ENCODE results near the gene BSND. TPM values are rescaled to one million over a fixed set of nuclear protein-coding genes. Genes with fewer than 3 reads are reported as not detected.

BSND gene
- total RNA-seq, 1 donor from 2014 or later, result not detected

DNA sequence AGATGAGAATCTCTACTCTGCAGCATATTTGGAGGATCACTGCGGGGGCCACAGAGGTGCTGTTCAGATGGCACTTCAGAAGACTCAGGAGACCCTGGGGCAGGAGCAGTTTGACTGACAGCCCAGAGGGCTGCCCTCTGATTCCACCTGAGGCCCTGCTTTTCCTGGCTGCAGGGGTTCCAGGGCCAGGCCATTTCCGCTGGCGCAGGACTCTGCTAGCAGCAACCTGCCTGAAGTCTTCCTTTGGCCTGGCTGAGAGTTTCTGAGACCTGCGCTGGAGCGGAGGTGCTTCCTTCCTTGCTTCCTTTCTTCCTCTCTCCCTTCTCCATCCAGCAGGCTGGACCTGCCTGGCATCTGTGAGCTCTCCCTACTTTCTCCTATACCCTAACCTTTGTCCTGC lies 52.4 kb downstream of the BSND start:
- Mint-ChIP-seq H3K27me3 (ENCODE audit: unreplicated experiment) (no peaks in the 10 kb centered on the region), H3K36me3 (ENCODE audit: unreplicated experiment) (no peaks in the 10 kb centered on the region), H3K27ac (ENCODE audit: unreplicated experiment) (no peak overlapping the region), H3K4me3 (ENCODE audit: unreplicated experiment) (no peak overlapping the region), H3K9me3 (ENCODE audit: unreplicated experiment) (no peaks in the 10 kb centered on the region), H3K4me1 (ENCODE audit: unreplicated experiment) (peaks cover 13% of the 10 kb centered on the region)
- TF ChIP-seq, protein P1, sequence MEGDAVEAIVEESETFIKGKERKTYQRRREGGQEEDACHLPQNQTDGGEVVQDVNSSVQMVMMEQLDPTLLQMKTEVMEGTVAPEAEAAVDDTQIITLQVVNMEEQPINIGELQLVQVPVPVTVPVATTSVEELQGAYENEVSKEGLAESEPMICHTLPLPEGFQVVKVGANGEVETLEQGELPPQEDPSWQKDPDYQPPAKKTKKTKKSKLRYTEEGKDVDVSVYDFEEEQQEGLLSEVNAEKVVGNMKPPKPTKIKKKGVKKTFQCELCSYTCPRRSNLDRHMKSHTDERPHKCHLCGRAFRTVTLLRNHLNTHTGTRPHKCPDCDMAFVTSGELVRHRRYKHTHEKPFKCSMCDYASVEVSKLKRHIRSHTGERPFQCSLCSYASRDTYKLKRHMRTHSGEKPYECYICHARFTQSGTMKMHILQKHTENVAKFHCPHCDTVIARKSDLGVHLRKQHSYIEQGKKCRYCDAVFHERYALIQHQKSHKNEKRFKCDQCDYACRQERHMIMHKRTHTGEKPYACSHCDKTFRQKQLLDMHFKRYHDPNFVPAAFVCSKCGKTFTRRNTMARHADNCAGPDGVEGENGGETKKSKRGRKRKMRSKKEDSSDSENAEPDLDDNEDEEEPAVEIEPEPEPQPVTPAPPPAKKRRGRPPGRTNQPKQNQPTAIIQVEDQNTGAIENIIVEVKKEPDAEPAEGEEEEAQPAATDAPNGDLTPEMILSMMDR (IDR thresholded peaks at IDR 0.05), result no peak
- no peak for DNase-seq (ENCODE audit: extremely low spot score, unreplicated experiment)

DNA sequence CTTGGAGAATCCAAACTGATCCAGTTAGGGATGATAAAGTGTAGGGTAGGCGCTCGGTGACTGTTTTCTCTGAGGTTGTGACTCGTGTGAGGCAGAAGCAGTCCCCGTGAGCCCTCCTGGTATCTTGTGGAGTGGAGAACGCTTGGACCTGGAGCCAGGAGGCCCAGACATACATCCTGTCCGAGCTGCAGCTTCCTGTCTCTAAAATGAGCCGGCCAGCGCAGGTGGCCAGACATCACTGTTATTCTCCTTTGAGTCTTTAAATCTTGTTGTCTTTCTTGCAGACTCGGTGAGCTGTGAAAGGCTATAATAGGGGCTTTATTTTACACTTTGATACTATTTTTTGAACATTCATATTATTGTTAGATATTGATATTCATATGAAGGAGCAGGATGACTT lies 52.9 kb downstream of the BSND start:
- no peaks in the 10 kb centered on the region for H3K36me3 Mint-ChIP-seq (ENCODE audit: unreplicated experiment)
- H3K4me1 Mint-ChIP-seq (ENCODE audit: unreplicated experiment), result peaks cover 13% of the 10 kb centered on the region
- no peak overlapping the region for H3K4me3 Mint-ChIP-seq (ENCODE audit: unreplicated experiment)
- H3K9me3 Mint-ChIP-seq (ENCODE audit: unreplicated experiment), result no peaks in the 10 kb centered on the region
- no peaks in the 10 kb centered on the region for H3K27me3 Mint-ChIP-seq (ENCODE audit: unreplicated experiment)
- TF ChIP-seq, protein P1 (IDR thresholded peaks at IDR 0.05), result no peak
- no peak for DNase-seq (ENCODE audit: extremely low spot score, unreplicated experiment)
- no peak overlapping the region for H3K27ac Mint-ChIP-seq (ENCODE audit: unreplicated experiment)

DNA sequence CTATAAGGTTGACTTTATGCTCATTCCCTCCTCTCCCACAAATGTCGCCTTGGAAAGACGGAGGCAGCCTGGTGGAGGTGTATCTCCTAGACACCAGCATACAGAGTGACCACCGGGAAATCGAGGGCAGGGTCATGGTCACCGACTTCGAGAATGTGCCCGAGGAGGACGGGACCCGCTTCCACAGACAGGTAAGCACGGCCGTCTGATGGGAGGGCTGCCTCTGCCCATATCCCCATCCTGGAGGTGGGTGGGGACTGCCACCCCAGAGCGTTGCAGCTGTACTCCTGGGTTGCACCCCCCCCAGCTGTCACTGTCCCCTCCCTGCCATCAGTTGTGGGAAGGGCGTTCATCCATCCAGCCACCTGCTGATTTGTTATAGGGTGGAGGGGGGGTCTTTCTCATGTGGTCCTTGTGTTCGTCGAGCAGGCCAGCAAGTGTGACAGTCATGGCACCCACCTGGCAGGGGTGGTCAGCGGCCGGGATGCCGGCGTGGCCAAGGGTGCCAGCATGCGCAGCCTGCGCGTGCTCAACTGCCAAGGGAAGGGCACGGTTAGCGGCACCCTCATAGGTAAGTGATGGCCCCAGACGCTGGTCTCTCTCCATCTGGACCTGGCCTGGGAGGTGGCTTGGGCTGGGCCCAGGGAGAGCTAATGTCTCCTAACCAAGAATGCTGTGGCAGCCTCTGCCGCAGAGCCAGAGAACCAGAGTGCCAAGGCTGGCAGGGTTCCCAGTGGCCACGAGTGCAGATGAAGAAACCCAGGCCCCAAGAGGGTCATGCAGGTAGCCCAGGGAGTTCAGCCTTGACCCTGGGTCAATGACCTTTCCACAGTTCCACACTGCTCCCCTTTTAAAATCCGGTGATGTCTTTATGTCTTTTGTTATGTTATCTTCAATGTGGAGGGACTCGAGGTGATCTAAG lies 53.7 kb downstream of the BSND start:
- no peak overlapping the region for H3K27ac Mint-ChIP-seq (ENCODE audit: unreplicated experiment)
- H3K36me3 Mint-ChIP-seq (ENCODE audit: unreplicated experiment), result no peaks in the 10 kb centered on the region
- no peaks in the 10 kb centered on the region for H3K27me3 Mint-ChIP-seq (ENCODE audit: unreplicated experiment)
- H3K9me3 Mint-ChIP-seq (ENCODE audit: unreplicated experiment), result no peaks in the 10 kb centered on the region
- no peak for DNase-seq (ENCODE audit: extremely low spot score, unreplicated experiment)
- H3K4me1 Mint-ChIP-seq (ENCODE audit: unreplicated experiment), result peaks cover 13% of the 10 kb centered on the region
- TF ChIP-seq, protein P1 (IDR thresholded peaks at IDR 0.05), result no peak
- no peak overlapping the region for H3K4me3 Mint-ChIP-seq (ENCODE audit: unreplicated experiment)

DNA sequence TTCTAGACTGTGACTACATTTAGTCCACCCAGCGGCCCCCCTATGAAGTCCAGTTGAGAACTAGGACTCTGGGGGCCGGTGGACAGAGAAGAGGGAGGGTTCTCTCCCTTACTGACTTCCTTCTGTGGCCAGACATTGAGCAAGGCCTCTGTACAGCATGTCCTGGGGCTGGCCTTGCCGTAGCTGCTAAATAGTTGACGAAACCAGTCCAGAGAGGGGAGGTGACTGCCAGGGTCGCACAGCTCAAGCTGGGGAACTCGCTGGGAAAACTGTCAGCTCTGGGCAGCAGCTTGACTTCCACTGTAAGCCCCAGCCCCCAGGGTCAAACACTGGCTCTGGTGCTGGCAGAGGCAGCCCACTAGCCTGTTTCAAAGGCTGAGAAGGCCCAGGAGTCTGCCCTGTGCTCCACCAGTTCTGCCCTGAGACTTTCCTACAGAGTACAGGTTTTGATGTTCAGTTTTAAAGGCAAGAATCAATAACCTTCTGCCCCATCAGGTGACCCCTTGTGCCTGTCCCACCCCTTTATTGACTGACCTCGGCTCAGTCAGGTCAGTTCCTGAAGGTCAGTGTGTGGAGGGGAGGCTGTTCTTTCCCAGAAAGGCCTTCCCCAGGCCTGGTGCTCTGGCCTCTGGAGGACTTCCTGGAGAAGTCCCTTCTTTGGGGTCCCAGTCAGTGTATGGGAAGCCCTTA lies 54.7 kb downstream of the BSND start:
- H3K27ac Mint-ChIP-seq (ENCODE audit: unreplicated experiment), result no peak overlapping the region
- no peaks in the 10 kb centered on the region for H3K9me3 Mint-ChIP-seq (ENCODE audit: unreplicated experiment)
- DNase-seq (ENCODE audit: extremely low spot score, unreplicated experiment), result no peak
- TF ChIP-seq, protein P1 (IDR thresholded peaks at IDR 0.05), result no peak
- no peak overlapping the region for H3K4me3 Mint-ChIP-seq (ENCODE audit: unreplicated experiment)
- no peaks in the 10 kb centered on the region for H3K36me3 Mint-ChIP-seq (ENCODE audit: unreplicated experiment)
- H3K27me3 Mint-ChIP-seq (ENCODE audit: unreplicated experiment), result no peaks in the 10 kb centered on the region
- H3K4me1 Mint-ChIP-seq (ENCODE audit: unreplicated experiment), result peaks cover 13% of the 10 kb centered on the region

DNA sequence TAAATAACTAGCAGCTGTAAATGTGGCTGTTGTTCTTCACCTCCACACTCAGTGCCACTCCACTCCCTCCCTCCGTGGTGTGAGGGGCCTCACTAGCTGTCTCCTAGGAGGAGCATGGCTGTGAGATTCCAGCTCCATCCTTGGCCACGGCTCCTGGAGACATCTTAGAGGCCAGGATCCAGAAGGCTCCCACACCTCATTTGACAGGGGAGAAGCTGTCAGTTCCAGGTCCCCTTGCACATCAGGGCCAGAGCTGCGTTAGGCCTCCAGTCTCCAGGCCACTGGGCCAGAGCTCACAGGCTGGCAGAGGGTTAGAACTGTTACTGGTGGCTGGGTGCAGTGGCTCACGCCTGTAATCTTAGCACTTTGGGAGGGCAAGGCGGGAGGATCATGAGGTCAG lies 55.7 kb downstream of the BSND start:
- Mint-ChIP-seq H3K4me3 (ENCODE audit: unreplicated experiment) (no peak overlapping the region), H3K27me3 (ENCODE audit: unreplicated experiment) (no peaks in the 10 kb centered on the region), H3K9me3 (ENCODE audit: unreplicated experiment) (no peaks in the 10 kb centered on the region), H3K27ac (ENCODE audit: unreplicated experiment) (no peak overlapping the region), H3K36me3 (ENCODE audit: unreplicated experiment) (no peaks in the 10 kb centered on the region), H3K4me1 (ENCODE audit: unreplicated experiment) (peaks cover 10% of the 10 kb centered on the region)
- no peak for DNase-seq (ENCODE audit: extremely low spot score, unreplicated experiment)
- TF ChIP-seq, protein P1 (IDR thresholded peaks at IDR 0.05), result no peak

Measured in osteocyte (in vitro differentiated cells).